Sigmoid colon (tissue), 7 donors: ENCODE measurements around the gene VPS33A. TPM values are rescaled to one million over a fixed set of nuclear protein-coding genes. Genes with fewer than 3 reads are reported as not detected.
A peak's percentile ranks its signal among the peaks of the same experiment; 100 is the strongest.
"Not testable (repeated sequence)": the region's sequence is repeated elsewhere in the genome, so short reads cannot be mapped to it uniquely, and the experiment has no call there.

Experiments
- DNase-seq: peaks from one replicate; pipeline ENCODE4 v3.0.0-alpha.2; 2019
- H3K27ac ChIP-seq, 4 donors: fragments of 200-600 bp; sonication (generic); one replicate each; pipeline ENCODE4 v1.5.1; 2016 to 2019; ENCODE audit warnings: mild to moderate bottlenecking in 1 of 4
- H3K27me3 ChIP-seq, 3 donors: fragments of 200-600 bp; sonication (generic); one replicate each; pipeline ENCODE4 v1.5.1; 2019; ENCODE audit warnings: mild to moderate bottlenecking in 1 of 3
- H3K36me3 ChIP-seq, 4 donors: fragments of 200-600 bp; sonication (generic); one replicate each; pipeline ENCODE4 v1.5.1; 2016 to 2019
- H3K4me1 ChIP-seq, 4 donors: fragments of 200-600 bp; sonication (generic); one replicate each; pipeline ENCODE4 v1.5.1; 2017 to 2019
- H3K4me3 ChIP-seq, 4 donors: fragments of 200-600 bp; sonication (generic); one replicate each; pipeline ENCODE4 v1.5.1; 2017 to 2019; ENCODE audit warnings: mild to moderate bottlenecking in 2 of 4, moderate library complexity in 1 of 4
- H3K9me3 ChIP-seq, 4 donors: fragments of 200-600 bp in 3 of 4; sonication (generic) in 3 of 4; one replicate each; pipeline versions ENCODE4 v1.5.1 to v1.6.1; 2013 to 2019
- EP300 ChIP-seq, 4 donors: sonication (generic); formaldehyde crosslinking; IDR thresholded peaks; one replicate each; pipeline ENCODE4 v1.6.1; 2017; ENCODE audit warnings: antibody characterized with exemption in 4 of 4
- POLR2A ChIP-seq, 2 donors: fragments of 450-650 bp; IDR thresholded peaks; one replicate each; pipeline ENCODE4 v1.6.1; 2016; ENCODE audit warnings: antibody characterized with exemption in 2 of 2, mild to moderate bottlenecking in 2 of 2, moderate library complexity in 2 of 2
- POLR2AphosphoS5 ChIP-seq, 4 donors: sonication (generic); formaldehyde crosslinking; IDR thresholded peaks; one replicate each; pipeline ENCODE4 v1.6.1; 2017; ENCODE audit warnings: antibody characterized with exemption in 4 of 4
- WGBS, 2 donors: extraction: QIAGEN DNeasy Blood & Tissue Kit; methylation state at CpG; one replicate each; pipeline ENCODE4 v1.1.7; 2013; 5-methylcytosine and 5-hydroxymethylcytosine counted together
- intact Hi-C: fragments of 100-400 bp; cut with DNase I; formaldehyde crosslinking; loops from one replicate; pipeline ENCODE4 v1.15.1; 2023
- polyA plus RNA-seq, 3 donors: library from polyadenylated mRNA; stranded (reverse); fragments of 200-250 nt; gene quantifications; one replicate each; pipeline ENCODE4 v1.2.3, GENCODE V29; 2013
- total RNA-seq, 4 donors: library from RNA; depleted of rRNA; stranded (reverse); fragments of >200 nt; gene quantifications; one replicate each; pipeline ENCODE4 v1.1.0, GENCODE V29; 2016
- TF ChIP-seq, protein P1 (sequence below), 4 experiments: fragments of 450-650 bp in 3 of 4; fragments of 200-600 bp in 1 of 4; IDR thresholded peaks; one replicate each; pipeline ENCODE4 v1.5.1; 2016 to 2019; ENCODE audit warnings: antibody characterized with exemption in 4 of 4, mild to moderate bottlenecking in 3 of 4, moderate library complexity in 2 of 4
- donor health status: healthy with polysubstance abuse.
- donor health status: Bipolar disorder and iron deficiency.
- donor health status: healthy.

The VPS33A gene
- total and polyA plus RNA-seq, 7 donors = 9.6 to 17.8 (median 15.1) TPM

DNA sequence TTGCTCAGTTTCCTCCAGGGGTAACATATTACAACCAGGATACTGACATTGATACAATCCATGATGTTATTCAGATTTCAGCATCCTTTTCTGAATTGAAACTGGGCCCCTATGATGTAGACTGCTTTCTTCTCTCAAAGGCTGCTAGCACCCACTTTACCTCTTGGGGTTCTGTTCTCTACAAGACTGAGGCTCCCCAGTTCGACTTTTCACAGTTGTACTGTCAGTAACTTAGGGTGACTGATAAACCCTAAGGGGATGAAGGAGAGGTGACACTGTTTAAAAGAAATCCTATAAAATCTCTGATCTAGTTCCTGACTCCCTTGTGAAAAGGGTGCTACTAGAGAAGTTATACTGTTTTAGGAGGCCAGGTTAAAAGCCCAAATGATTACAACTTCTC lies 818 bp downstream of the VPS33A start:
- intact Hi-C loops = loop anchor here (5.0 kb wide), 2 partner anchors 38 to 237 kb away; partner anchors contain the start of genes DIABLO and ZCCHC8
- WGBS, 2 donors = 6 to 9% methylated on average over 1 of the region's 1 CpG
- no peaks in the 10 kb centered on the region for H3K9me3 ChIP-seq
- peak overlapping the region; percentile 76 to 91 (median 84) for H3K4me3 ChIP-seq
- no peak for DNase-seq
- peaks cover 0 to 37% (median 16%) of the 10 kb centered on the region in 4 donors for H3K36me3 ChIP-seq
- H3K27me3 ChIP-seq = no peaks in the 10 kb centered on the region
- TF ChIP-seq POLR2AphosphoS5 (IDR thresholded peaks at IDR 0.05) (no peak), POLR2A (IDR thresholded peaks at IDR 0.05) (no peak), EP300 (IDR thresholded peaks at IDR 0.05) (no peak)
- TF ChIP-seq, protein P1, sequence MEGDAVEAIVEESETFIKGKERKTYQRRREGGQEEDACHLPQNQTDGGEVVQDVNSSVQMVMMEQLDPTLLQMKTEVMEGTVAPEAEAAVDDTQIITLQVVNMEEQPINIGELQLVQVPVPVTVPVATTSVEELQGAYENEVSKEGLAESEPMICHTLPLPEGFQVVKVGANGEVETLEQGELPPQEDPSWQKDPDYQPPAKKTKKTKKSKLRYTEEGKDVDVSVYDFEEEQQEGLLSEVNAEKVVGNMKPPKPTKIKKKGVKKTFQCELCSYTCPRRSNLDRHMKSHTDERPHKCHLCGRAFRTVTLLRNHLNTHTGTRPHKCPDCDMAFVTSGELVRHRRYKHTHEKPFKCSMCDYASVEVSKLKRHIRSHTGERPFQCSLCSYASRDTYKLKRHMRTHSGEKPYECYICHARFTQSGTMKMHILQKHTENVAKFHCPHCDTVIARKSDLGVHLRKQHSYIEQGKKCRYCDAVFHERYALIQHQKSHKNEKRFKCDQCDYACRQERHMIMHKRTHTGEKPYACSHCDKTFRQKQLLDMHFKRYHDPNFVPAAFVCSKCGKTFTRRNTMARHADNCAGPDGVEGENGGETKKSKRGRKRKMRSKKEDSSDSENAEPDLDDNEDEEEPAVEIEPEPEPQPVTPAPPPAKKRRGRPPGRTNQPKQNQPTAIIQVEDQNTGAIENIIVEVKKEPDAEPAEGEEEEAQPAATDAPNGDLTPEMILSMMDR (IDR thresholded peaks at IDR 0.05) = no peak
- H3K27ac ChIP-seq = peak overlapping the region; percentile 87 to 91 (median 90)
- peaks cover 0 to 17% (median 12%) of the 10 kb centered on the region in 4 donors for H3K4me1 ChIP-seq

DNA sequence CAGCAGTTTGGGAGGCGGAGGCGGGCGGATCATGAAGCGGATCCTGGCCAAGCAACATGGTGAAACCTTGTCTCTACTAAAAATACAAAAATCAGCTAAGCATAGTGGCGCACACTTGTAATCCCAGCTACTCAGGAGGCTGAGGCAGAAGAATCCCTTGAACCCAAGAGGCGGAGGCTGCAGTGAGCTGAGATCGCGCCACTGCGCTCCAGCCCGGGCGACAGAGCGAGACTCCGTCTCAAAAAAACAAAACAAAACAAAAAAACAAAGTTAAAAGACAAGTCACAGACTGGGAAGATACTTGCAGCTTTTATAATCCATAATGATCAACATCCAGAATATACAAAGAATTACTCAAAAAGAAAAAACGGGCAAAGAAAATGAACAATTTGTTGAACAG lies 5.6 kb downstream of the VPS33A start:
- DNase-seq, H3K4me3 ChIP-seq, intact Hi-C loops, H3K9me3 ChIP-seq, H3K27me3 ChIP-seq, H3K27ac ChIP-seq: not testable (repeated sequence)
- peaks cover 0 to 10% (median 8%) of the 10 kb centered on the region in 4 donors for H3K4me1 ChIP-seq
- WGBS, 2 donors = 91% methylated on average over 14 of the region's 14 CpGs
- H3K36me3 ChIP-seq = peaks cover 5 to 76% (median 32%) of the 10 kb centered on the region in 4 donors

DNA sequence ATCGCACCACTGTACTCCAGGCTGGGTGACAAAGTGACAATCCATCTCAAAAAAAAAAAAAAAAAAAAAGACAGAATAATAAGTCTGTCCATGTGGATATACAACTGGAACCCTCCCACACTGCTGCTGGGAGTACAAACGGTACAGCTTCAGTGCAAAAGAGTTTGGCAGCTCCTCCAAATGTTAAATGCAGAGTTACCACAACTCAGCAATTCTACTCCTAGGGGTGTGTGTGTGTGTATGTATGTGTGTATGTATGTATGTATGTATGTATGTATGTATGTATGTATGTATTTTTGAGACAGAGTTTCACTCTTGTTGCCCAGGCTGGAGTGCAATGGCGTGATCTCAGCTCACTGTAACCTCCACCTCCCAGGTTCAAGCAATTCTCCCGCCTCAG lies 7.4 kb downstream of the VPS33A start:
- H3K27ac ChIP-seq, H3K9me3 ChIP-seq, H3K27me3 ChIP-seq, H3K4me1 ChIP-seq, H3K4me3 ChIP-seq, intact Hi-C loops: not testable (repeated sequence)
- 90 to 94% methylated on average over 4 of the region's 4 CpGs for whole genome bisulfite sequencing, 2 donors
- H3K36me3 ChIP-seq = peaks cover 5 to 88% (median 32%) of the 10 kb centered on the region in 4 donors
- peak; percentile 4 for DNase-seq

DNA sequence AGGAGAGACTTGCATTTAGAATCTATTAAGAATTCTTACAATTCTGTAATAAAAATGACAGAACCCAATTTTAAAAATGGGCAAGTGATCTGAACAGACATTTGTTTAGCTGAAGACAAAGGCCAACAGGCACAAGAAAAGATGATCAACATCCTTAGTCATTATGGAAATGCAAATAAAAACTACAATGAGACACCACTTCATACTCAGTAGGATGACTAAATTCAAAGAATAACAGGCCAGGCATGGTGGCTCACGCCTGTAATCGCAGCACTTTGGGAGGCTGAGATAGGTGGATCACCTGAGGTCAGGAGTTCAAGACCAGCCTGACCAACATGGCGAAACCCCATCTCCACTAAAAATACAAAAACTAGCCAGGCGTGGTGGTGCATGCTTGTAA lies 7.8 kb downstream of the VPS33A start:
- intact Hi-C loops, H3K27ac ChIP-seq, H3K27me3 ChIP-seq, H3K4me1 ChIP-seq, H3K4me3 ChIP-seq, H3K9me3 ChIP-seq: not testable (repeated sequence)
- DNase-seq = peak; percentile 28
- WGBS, 2 donors = 95 to 96% methylated on average over 4 of the region's 4 CpGs
- H3K36me3 ChIP-seq = peaks cover 5 to 89% (median 31%) of the 10 kb centered on the region in 4 donors

DNA sequence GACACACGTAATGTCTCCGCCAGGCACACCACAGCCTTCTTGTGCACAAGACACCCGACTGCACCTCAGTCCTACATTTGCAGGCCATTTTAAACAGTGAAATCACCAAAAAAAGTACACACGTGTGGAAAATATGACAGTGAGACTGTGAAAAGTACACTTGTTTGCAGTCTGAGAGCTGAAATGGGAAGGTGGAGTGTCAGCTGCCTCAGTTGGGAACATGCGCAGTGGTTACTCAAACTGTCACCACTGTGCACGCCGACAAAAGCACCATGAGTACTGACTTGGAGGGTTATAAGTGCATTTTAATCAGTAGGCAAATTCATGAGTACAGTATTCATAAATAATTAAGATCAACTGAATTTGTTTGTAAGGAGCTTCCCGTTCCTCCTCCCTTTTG lies 15.8 kb downstream of the VPS33A start:
- H3K36me3 ChIP-seq = peaks cover 0 to 53% (median 8%) of the 10 kb centered on the region in 4 donors
- intact Hi-C loops = no loop called here
- H3K27ac ChIP-seq = no peak overlapping the region
- no peaks in the 10 kb centered on the region for H3K9me3 ChIP-seq
- 96 to 97% methylated on average over 8 of the region's 8 CpGs for WGBS, 2 donors
- TF ChIP-seq, protein P1 (IDR thresholded peaks at IDR 0.05) = no peak
- TF ChIP-seq POLR2AphosphoS5 (IDR thresholded peaks at IDR 0.05) (no peak), POLR2A (IDR thresholded peaks at IDR 0.05) (no peak), EP300 (IDR thresholded peaks at IDR 0.05) (no peak)
- H3K4me3 ChIP-seq = no peak overlapping the region
- no peaks in the 10 kb centered on the region for H3K4me1 ChIP-seq
- no peaks in the 10 kb centered on the region for H3K27me3 ChIP-seq
- no peak for DNase-seq

DNA sequence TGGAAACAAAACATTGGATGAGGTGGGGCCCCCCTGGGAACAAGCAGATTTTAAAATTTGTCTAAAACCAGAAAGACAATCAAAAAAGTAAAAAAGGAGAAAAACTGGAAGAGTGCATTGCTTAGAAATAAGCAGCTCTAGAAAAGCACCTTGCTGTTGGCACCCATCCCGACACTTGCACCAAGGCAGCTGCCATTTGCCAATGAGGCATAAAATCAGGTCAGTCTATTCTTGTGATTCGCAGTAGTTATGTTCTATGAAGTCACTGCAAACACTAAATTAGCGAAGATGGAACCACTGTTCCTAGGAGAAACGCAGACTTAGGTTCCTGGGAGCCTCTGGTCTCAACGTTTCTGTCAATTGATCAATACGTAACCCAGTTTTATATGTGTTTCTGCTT lies 16.2 kb downstream of the VPS33A start:
- no peaks in the 10 kb centered on the region for H3K9me3 ChIP-seq
- WGBS, 2 donors = 95 to 96% methylated on average over 6 of the region's 6 CpGs

More for the DNA sequence above, 16.2 kb downstream of the VPS33A start:
- no peak for DNase-seq
- no peaks in the 10 kb centered on the region for H3K4me1 ChIP-seq
- no peaks in the 10 kb centered on the region for H3K27me3 ChIP-seq
- peaks cover 0 to 49% (median 8%) of the 10 kb centered on the region in 4 donors for H3K36me3 ChIP-seq
- no peak overlapping the region for H3K4me3 ChIP-seq
- no peak overlapping the region for H3K27ac ChIP-seq
- intact Hi-C loops = no loop called here
- TF ChIP-seq POLR2AphosphoS5 (IDR thresholded peaks at IDR 0.05) (no peak), POLR2A (IDR thresholded peaks at IDR 0.05) (no peak), EP300 (IDR thresholded peaks at IDR 0.05) (no peak)
- TF ChIP-seq, protein P1 (IDR thresholded peaks at IDR 0.05) = no peak
